Suprapubic skin (tissue), 4 donors: ENCODE measurements around the gene DCBLD1.

Source experiments
- EP300 ChIP-seq: sonication (generic); formaldehyde crosslinking; IDR thresholded peaks from one replicate; pipeline ENCODE4 v1.6.1; 2017; ENCODE audit warnings: antibody characterized with exemption
- POLR2A ChIP-seq, 2 donors: fragments of 450-650 bp; IDR thresholded peaks; one replicate each; pipeline ENCODE4 v1.6.1; 2017; ENCODE audit warnings: antibody characterized with exemption in 2 of 2, mild to moderate bottlenecking in 2 of 2, moderate library complexity in 2 of 2
- POLR2AphosphoS5 ChIP-seq, 3 donors: sonication (generic); formaldehyde crosslinking; IDR thresholded peaks; one replicate each; pipeline ENCODE4 v1.6.1; 2017; ENCODE audit warnings: antibody characterized with exemption in 3 of 3
- TF ChIP-seq, protein P1 (sequence below), 2 donors: fragments of 200-600 bp in 1 of 2; fragments of 450-650 bp in 1 of 2; sonication (generic) in 1 of 2; IDR thresholded peaks; one replicate each; pipeline ENCODE4 v1.5.1; 2016 to 2019; ENCODE audit warnings: antibody characterized with exemption in 2 of 2, mild to moderate bottlenecking in 1 of 2, moderate library complexity in 1 of 2

DNA sequence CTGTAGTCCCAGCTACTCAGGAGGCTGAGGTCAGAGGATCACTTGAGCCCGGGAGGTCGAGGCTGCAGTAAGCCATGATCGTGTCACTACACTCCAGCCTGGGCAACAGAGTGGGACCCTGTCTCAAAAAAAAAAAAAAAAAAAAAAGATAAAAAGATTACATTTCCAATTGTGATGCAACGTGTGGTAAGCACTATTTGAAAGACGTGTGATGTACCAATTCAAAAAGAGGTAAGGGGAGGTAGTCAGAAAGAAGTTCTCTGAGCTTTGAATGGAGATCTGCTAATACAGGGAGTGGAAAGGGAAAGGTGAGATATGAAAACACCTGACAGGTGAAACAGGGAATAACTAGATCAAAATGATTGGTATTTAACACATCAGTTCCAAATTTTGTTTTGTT is 108.0 kb downstream of the DCBLD1 start:
- TF ChIP-seq POLR2AphosphoS5 (IDR thresholded peaks at IDR 0.05) (no peak), EP300 (no peak), POLR2A (IDR thresholded peaks at IDR 0.05) (no peak)
- TF ChIP-seq, protein P1, sequence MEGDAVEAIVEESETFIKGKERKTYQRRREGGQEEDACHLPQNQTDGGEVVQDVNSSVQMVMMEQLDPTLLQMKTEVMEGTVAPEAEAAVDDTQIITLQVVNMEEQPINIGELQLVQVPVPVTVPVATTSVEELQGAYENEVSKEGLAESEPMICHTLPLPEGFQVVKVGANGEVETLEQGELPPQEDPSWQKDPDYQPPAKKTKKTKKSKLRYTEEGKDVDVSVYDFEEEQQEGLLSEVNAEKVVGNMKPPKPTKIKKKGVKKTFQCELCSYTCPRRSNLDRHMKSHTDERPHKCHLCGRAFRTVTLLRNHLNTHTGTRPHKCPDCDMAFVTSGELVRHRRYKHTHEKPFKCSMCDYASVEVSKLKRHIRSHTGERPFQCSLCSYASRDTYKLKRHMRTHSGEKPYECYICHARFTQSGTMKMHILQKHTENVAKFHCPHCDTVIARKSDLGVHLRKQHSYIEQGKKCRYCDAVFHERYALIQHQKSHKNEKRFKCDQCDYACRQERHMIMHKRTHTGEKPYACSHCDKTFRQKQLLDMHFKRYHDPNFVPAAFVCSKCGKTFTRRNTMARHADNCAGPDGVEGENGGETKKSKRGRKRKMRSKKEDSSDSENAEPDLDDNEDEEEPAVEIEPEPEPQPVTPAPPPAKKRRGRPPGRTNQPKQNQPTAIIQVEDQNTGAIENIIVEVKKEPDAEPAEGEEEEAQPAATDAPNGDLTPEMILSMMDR (IDR thresholded peaks at IDR 0.05): no peak
